ENCODE measurements around the gene NDUFAF5.

Gene NDUFAF5

DNA sequence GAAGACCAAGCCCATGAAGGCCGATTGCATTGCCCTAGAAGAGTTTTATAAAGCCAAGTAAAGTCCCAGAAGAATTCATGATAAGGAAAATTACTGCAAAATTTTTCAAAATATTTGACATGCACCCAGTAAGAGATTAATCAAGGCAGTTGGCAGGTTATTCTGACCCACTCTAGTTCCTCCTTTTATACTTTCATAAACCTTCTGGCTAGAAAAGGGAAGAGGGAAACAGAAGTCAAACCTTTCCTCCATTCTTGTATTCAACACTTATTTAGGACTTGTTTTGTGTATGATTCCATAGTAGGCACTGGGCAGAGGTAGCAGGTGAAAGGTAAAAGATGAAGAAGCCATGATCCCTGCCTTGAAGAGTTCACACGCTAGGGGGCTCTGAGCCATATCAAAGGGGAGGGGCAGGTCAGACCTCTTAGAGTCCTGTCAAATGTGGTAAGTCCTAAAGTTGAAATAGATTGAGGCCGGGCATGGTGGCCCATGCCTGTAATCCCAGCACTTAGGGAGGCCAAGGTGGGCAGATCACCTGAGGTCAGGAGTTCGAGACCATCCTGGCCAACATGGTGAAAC is 85.4 kb downstream of the NDUFAF5 start:
- TF ChIP-seq, protein P1, sequence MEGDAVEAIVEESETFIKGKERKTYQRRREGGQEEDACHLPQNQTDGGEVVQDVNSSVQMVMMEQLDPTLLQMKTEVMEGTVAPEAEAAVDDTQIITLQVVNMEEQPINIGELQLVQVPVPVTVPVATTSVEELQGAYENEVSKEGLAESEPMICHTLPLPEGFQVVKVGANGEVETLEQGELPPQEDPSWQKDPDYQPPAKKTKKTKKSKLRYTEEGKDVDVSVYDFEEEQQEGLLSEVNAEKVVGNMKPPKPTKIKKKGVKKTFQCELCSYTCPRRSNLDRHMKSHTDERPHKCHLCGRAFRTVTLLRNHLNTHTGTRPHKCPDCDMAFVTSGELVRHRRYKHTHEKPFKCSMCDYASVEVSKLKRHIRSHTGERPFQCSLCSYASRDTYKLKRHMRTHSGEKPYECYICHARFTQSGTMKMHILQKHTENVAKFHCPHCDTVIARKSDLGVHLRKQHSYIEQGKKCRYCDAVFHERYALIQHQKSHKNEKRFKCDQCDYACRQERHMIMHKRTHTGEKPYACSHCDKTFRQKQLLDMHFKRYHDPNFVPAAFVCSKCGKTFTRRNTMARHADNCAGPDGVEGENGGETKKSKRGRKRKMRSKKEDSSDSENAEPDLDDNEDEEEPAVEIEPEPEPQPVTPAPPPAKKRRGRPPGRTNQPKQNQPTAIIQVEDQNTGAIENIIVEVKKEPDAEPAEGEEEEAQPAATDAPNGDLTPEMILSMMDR (IDR thresholded peaks at IDR 0.05; ENCODE audit: borderline replicate concordance, control extremely low read depth, extremely low read depth, insufficient read depth, missing control alignments): no peak
- no peak for DNase-seq (ENCODE audit: low spot score)
- in situ Hi-C loops (cut with MboI; ENCODE audit: low sequenced_read_pairs, unreplicated experiment): no loop called here

Measured in GM13976 (cell line).